Large intestine (tissue), 3 donors: Measurements from ENCODE around the gene ELF2. TPM values are rescaled to one million over a fixed set of nuclear protein-coding genes. Genes with fewer than 3 reads are reported as not detected.
"Not testable (repeated sequence)": the region's sequence is repeated elsewhere in the genome, so short reads cannot be mapped to it uniquely, and the experiment has no call there.

Source experiments
- DNase-seq, 2 donors: peaks; one replicate each; pipeline versions ENCODE4 v3.0.0 to v3.0.0-alpha.2; 2013
- H3K27ac ChIP-seq: one replicate; pipeline ENCODE4 v1.5.1; 2013; ENCODE audit warnings: low read length
- H3K27me3 ChIP-seq: 2 replicates; pipeline ENCODE4 v1.6.1; 2013; ENCODE audit warnings: low read length; ENCODE audit not compliant: control insufficient read depth, insufficient read depth
- H3K36me3 ChIP-seq: 2 replicates; pipeline ENCODE4 v1.6.1; 2013; ENCODE audit warnings: low read length; ENCODE audit not compliant: control insufficient read depth, insufficient read depth
- H3K4me1 ChIP-seq: one replicate; pipeline ENCODE4 v1.6.1; 2013; ENCODE audit warnings: low read length; ENCODE audit not compliant: control insufficient read depth, insufficient read depth
- H3K4me3 ChIP-seq: one replicate; pipeline ENCODE4 v1.5.1; 2013; ENCODE audit warnings: low read length
- H3K9me3 ChIP-seq: one replicate; pipeline ENCODE4 v1.6.1; 2013; ENCODE audit warnings: mild to moderate bottlenecking, low read depth, low read length, moderate library complexity; ENCODE audit not compliant: control insufficient read depth
- WGBS: methylation state at CpG from one replicate; pipeline ENCODE4 v1.1.5; 2013; ENCODE audit warnings: low lambda C conversion rate; ENCODE audit not compliant: insufficient coverage; 5-methylcytosine and 5-hydroxymethylcytosine counted together
- polyA plus RNA-seq: library from polyadenylated mRNA; unstranded; fragments of 120-200 nt; gene quantifications from one replicate; pipeline ENCODE4 v1.2.1, GENCODE V29; 2013

Gene ELF2
- polyA plus RNA-seq, 1 donor: 42.4 TPM

- Histone ChIP-seq H3K4me1 (no peaks in the 10 kb centered on the region), H3K36me3 (peaks cover 5% of the 10 kb centered on the region), H3K27me3 (no peaks in the 10 kb centered on the region), H3K9me3 (no peaks in the 10 kb centered on the region), H3K4me3 (no peak overlapping the region), H3K27ac (no peak overlapping the region)
- no peak for DNase-seq
- 100% methylated on average over 1 of the region's 1 CpG for WGBS
These were observed 58.7 kb downstream of the ELF2 start for GRCh38 chr4:139118365-139118764.

GRCh38 chr4:139115226-139115625 is 61.8 kb downstream of the ELF2 start:
- H3K4me3 ChIP-seq: no peak overlapping the region
- peaks cover 5% of the 10 kb centered on the region for H3K36me3 ChIP-seq
- no peaks in the 10 kb centered on the region for H3K9me3 ChIP-seq
- DNase-seq: no peak
- no peak overlapping the region for H3K27ac ChIP-seq
- H3K27me3 ChIP-seq: no peaks in the 10 kb centered on the region
- no CpG with 5 or more reads among the region's 44 CpGs for WGBS
- H3K4me1 ChIP-seq: no peaks in the 10 kb centered on the region

- H3K4me3 ChIP-seq, DNase-seq, H3K27ac ChIP-seq, H3K9me3 ChIP-seq, H3K36me3 ChIP-seq, H3K27me3 ChIP-seq, H3K4me1 ChIP-seq: not testable (repeated sequence)
- no CpG with 5 or more reads among the region's 18 CpGs for WGBS
These were observed 62.2 kb downstream of the ELF2 start for GRCh38 chr4:139114795-139115194.

DNA sequence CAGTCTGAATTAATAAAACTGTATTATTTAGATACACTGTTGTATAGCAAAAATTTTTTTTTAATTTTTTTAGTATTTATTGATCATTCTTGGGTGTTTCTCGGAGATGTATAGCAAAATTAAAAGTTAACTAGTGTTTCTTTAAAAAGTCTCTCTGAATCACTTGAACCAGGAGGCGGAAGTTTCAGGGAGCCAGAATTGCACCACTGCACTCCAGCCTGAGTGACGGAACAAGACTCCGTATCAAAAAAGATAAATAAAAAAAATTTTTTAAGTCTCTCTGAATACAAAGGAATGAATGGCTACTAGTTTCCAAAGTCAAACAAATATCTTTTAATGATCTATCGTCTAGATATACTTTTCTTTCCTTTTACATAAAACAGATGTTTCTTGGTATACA is 64.4 kb downstream of the ELF2 start:
- 92% methylated on average over 2 of the region's 5 CpGs for WGBS
- Histone ChIP-seq H3K36me3 (peaks cover 5% of the 10 kb centered on the region), H3K9me3 (no peaks in the 10 kb centered on the region), H3K4me3 (no peak overlapping the region), H3K4me1 (no peaks in the 10 kb centered on the region), H3K27me3 (no peaks in the 10 kb centered on the region), H3K27ac (no peak overlapping the region)
- no peak for DNase-seq

GRCh38 chr4:139108567-139109128 is 68.4 kb downstream of the ELF2 start:
- 100% methylated on average over 1 of the region's 6 CpGs for WGBS
- Histone ChIP-seq H3K4me3 (no peak overlapping the region), H3K27me3 (no peaks in the 10 kb centered on the region), H3K9me3 (no peaks in the 10 kb centered on the region), H3K27ac (no peak overlapping the region), H3K36me3 (no peaks in the 10 kb centered on the region), H3K4me1 (no peaks in the 10 kb centered on the region)
- DNase-seq: no peak

DNA sequence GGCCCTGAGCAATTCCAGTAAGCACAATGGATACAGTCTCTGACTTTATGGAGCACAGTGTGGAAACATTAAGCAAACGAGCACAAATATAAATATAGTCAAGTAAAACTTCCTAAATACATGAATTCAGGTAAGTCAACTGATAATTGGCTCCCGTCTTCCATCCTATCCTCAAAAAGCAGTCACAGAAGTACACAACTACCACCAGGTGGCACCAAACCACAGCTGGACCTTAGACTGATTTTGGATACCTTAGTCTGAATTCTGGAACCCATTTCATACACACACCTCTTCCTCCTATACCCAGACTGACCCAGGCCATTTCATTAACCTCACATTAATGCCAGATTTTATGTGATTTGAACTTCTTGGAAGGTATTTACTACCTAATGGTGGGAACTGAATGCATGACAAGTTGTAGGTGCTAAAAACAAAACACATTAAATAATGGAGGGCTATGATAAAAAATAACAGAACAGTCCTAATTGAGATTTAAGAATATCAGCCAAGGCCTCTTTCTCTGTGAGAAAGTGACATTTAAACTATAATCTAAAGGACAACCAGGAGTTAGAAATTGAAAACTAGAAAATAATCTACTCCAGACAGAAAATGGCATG is 77.5 kb downstream of the ELF2 start:
- Histone ChIP-seq H3K27ac (no peak overlapping the region), H3K27me3 (no peaks in the 10 kb centered on the region), H3K4me3 (no peak overlapping the region), H3K9me3 (no peaks in the 10 kb centered on the region), H3K4me1 (peaks cover 2% of the 10 kb centered on the region), H3K36me3 (no peaks in the 10 kb centered on the region)
- peak; percentile 59 to 67 for DNase-seq
- WGBS: no CpG with 5 or more reads among the region's 2 CpGs

GRCh38 chr4:139092271-139092670 is 84.7 kb downstream of the ELF2 start:
- Histone ChIP-seq H3K4me3 (no peak overlapping the region), H3K9me3 (no peaks in the 10 kb centered on the region), H3K36me3 (no peaks in the 10 kb centered on the region), H3K4me1 (no peaks in the 10 kb centered on the region), H3K27me3 (no peaks in the 10 kb centered on the region), H3K27ac (no peak overlapping the region)
- DNase-seq: no peak
- 100% methylated on average over 2 of the region's 12 CpGs for WGBS

GRCh38 chr4:139085141-139085540 is 91.9 kb downstream of the ELF2 start:
- 40% methylated on average over 3 of the region's 5 CpGs for WGBS
- Histone ChIP-seq H3K27me3 (no peaks in the 10 kb centered on the region), H3K36me3 (no peaks in the 10 kb centered on the region), H3K27ac (peak overlapping the region; percentile 99), H3K4me3 (peak overlapping the region; percentile 92), H3K4me1 (peaks cover 2% of the 10 kb centered on the region), H3K9me3 (peaks cover 3% of the 10 kb centered on the region)
- peak in 1 of 2 donors; percentile 14 for DNase-seq

GRCh38 chr4:139084804-139085093 is 92.3 kb downstream of the ELF2 start:
- Histone ChIP-seq H3K4me1 (peaks cover 2% of the 10 kb centered on the region), H3K27me3 (no peaks in the 10 kb centered on the region), H3K36me3 (no peaks in the 10 kb centered on the region), H3K4me3 (peak overlapping the region; percentile 92), H3K9me3 (peaks cover 3% of the 10 kb centered on the region), H3K27ac (peak overlapping the region; percentile 99)
- no CpG with 5 or more reads among the region's 2 CpGs for WGBS
- no peak for DNase-seq

- peak; percentile 90 to 97 for DNase-seq
- Histone ChIP-seq H3K4me1 (peaks cover 2% of the 10 kb centered on the region), H3K4me3 (peak overlapping the region; percentile 92), H3K27ac (peak overlapping the region; percentile 99), H3K27me3 (no peaks in the 10 kb centered on the region), H3K9me3 (peaks cover 3% of the 10 kb centered on the region), H3K36me3 (no peaks in the 10 kb centered on the region)
- WGBS: no CpG with 5 or more reads among the region's 68 CpGs
These were observed 92.8 kb downstream of the ELF2 start for GRCh38 chr4:139083956-139084803.
